ENCODE results near the gene SLC29A1.

The SLC29A1 gene

GRCh38 chr6:44253307-44254101 is 30.1 kb downstream of the SLC29A1 start:
- Histone ChIP-seq H3K9ac (ENCODE audit: low read length) (no peak overlapping the region), H3K9me3 (ENCODE audit: insufficient read depth, low read length) (no peaks in the 10 kb centered on the region), H3K27ac (ENCODE audit: low read depth, low read length) (peak overlapping the region; percentile 71; the same call in 1 of the 2 replicates), H3K79me2 (ENCODE audit: insufficient read depth, low read length) (peaks cover 30% of the 10 kb centered on the region), H4K20me1 (ENCODE audit: low read depth, low read length) (peaks cover 39% of the 10 kb centered on the region), H3K36me3 (ENCODE audit: low read length) (peaks cover 44% of the 10 kb centered on the region), H3K4me2 (ENCODE audit: low read depth, low read length, poor library complexity, severe bottlenecking) (peak overlapping the region; percentile 83), H2AFZ (ENCODE audit: low read depth, low read length, severe bottlenecking) (no peak overlapping the region), H3K9me2 (replicated peaks; ENCODE audit: insufficient read depth, low read length) (no peaks in the 10 kb centered on the region), H3K27me3 (ENCODE audit: low read length) (no peaks in the 10 kb centered on the region), H3F3A (ENCODE audit: insufficient read depth) (peaks cover 95% of the 10 kb centered on the region), H3K4me3 (ENCODE audit: insufficient read depth, low read length, poor library complexity, severe bottlenecking) (no peak overlapping the region)
- TF ChIP-seq EZH2phosphoT487 (conservative IDR thresholded peaks at IDR 0.05; ENCODE audit: low read length) = no peak
- TF ChIP-seq CTCF (IDR thresholded peaks at IDR 0.05; ENCODE audit: insufficient read depth, low read length, poor library complexity, severe bottlenecking) = peak; percentile 85

GRCh38 chr6:44254191-44255104 is 31.1 kb downstream of the SLC29A1 start:
- Histone ChIP-seq H3F3A (ENCODE audit: insufficient read depth) (peaks cover 93% of the 10 kb centered on the region), H3K9me3 (ENCODE audit: insufficient read depth, low read length) (no peaks in the 10 kb centered on the region), H3K9ac (ENCODE audit: low read length) (no peak overlapping the region), H3K4me3 (ENCODE audit: insufficient read depth, low read length, poor library complexity, severe bottlenecking) (no peak overlapping the region), H3K79me2 (ENCODE audit: insufficient read depth, low read length) (peaks cover 20% of the 10 kb centered on the region), H3K27ac (ENCODE audit: low read depth, low read length) (peak overlapping the region; percentile 71), H2AFZ (ENCODE audit: low read depth, low read length, severe bottlenecking) (no peak overlapping the region), H3K27me3 (ENCODE audit: low read length) (no peaks in the 10 kb centered on the region), H4K20me1 (ENCODE audit: low read depth, low read length) (peaks cover 30% of the 10 kb centered on the region; the same call in 1 of the 2 replicates), H3K4me2 (ENCODE audit: low read depth, low read length, poor library complexity, severe bottlenecking) (peak overlapping the region; percentile 83), H3K9me2 (replicated peaks; ENCODE audit: insufficient read depth, low read length) (no peaks in the 10 kb centered on the region), H3K36me3 (ENCODE audit: low read length) (peaks cover 34% of the 10 kb centered on the region)
- TF ChIP-seq EZH2phosphoT487 (conservative IDR thresholded peaks at IDR 0.05; ENCODE audit: low read length) (no peak), CTCF (IDR thresholded peaks at IDR 0.05; ENCODE audit: insufficient read depth, low read length, poor library complexity, severe bottlenecking) (no peak)

- H3K9me3 ChIP-seq (ENCODE audit: insufficient read depth, low read length) = no peaks in the 10 kb centered on the region
- peak overlapping the region; percentile 85 for H3K9ac ChIP-seq (ENCODE audit: low read length)
- H3K27me3 ChIP-seq (ENCODE audit: low read length) = no peaks in the 10 kb centered on the region
- peak overlapping the region; percentile 81 for H3K4me3 ChIP-seq (ENCODE audit: insufficient read depth, low read length, poor library complexity, severe bottlenecking)
- H3K79me2 ChIP-seq (ENCODE audit: insufficient read depth, low read length) = peaks cover 12% of the 10 kb centered on the region; the same call in 1 of the 2 replicates
- no peak overlapping the region for H2AFZ ChIP-seq (ENCODE audit: low read depth, low read length, severe bottlenecking)
- no peaks in the 10 kb centered on the region for H3K9me2 ChIP-seq (replicated peaks; ENCODE audit: insufficient read depth, low read length)
- H4K20me1 ChIP-seq (ENCODE audit: low read depth, low read length) = peaks cover 22% of the 10 kb centered on the region; the same call in 1 of the 2 replicates
- peak overlapping the region; percentile 83 for H3K4me2 ChIP-seq (ENCODE audit: low read depth, low read length, poor library complexity, severe bottlenecking)
- H3K36me3 ChIP-seq (ENCODE audit: low read length) = peaks cover 26% of the 10 kb centered on the region
- H3F3A ChIP-seq (ENCODE audit: insufficient read depth) = peaks cover 85% of the 10 kb centered on the region
- no peak for TF ChIP-seq CTCF (IDR thresholded peaks at IDR 0.05; ENCODE audit: insufficient read depth, low read length, poor library complexity, severe bottlenecking)
- TF ChIP-seq EZH2phosphoT487 (conservative IDR thresholded peaks at IDR 0.05; ENCODE audit: low read length) = no peak
- peak overlapping the region; percentile 71 for H3K27ac ChIP-seq (ENCODE audit: low read depth, low read length)
These were observed 31.9 kb downstream of the SLC29A1 start for GRCh38 chr6:44255105-44255808.
